PC-9 (cell line): Measurements from ENCODE around the gene ABCB6.

Source experiments
- EZH2 ChIP-seq: fragments of 200-600 bp; sonication (generic); IDR thresholded peaks from 2 replicates; pipeline ENCODE4 v1.8.0; 2017; ENCODE audit warnings: antibody characterized with exemption, low read depth
- TF ChIP-seq, protein P1 (sequence below): fragments of 200-600 bp; sonication (generic); conservative IDR thresholded peaks from 2 replicates; pipeline ENCODE4 v1.6.1; 2017; ENCODE audit warnings: mixed run types, antibody characterized with exemption, mild to moderate bottlenecking, moderate library complexity

GRCh38 chr2:219218732-219219701 is at the start of gene ABCB6:
- TF ChIP-seq, protein P1, sequence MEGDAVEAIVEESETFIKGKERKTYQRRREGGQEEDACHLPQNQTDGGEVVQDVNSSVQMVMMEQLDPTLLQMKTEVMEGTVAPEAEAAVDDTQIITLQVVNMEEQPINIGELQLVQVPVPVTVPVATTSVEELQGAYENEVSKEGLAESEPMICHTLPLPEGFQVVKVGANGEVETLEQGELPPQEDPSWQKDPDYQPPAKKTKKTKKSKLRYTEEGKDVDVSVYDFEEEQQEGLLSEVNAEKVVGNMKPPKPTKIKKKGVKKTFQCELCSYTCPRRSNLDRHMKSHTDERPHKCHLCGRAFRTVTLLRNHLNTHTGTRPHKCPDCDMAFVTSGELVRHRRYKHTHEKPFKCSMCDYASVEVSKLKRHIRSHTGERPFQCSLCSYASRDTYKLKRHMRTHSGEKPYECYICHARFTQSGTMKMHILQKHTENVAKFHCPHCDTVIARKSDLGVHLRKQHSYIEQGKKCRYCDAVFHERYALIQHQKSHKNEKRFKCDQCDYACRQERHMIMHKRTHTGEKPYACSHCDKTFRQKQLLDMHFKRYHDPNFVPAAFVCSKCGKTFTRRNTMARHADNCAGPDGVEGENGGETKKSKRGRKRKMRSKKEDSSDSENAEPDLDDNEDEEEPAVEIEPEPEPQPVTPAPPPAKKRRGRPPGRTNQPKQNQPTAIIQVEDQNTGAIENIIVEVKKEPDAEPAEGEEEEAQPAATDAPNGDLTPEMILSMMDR = no peak
- no peak for TF ChIP-seq EZH2
